ENCODE data around the gene HOXA2.

HOXA2 gene

DNA sequence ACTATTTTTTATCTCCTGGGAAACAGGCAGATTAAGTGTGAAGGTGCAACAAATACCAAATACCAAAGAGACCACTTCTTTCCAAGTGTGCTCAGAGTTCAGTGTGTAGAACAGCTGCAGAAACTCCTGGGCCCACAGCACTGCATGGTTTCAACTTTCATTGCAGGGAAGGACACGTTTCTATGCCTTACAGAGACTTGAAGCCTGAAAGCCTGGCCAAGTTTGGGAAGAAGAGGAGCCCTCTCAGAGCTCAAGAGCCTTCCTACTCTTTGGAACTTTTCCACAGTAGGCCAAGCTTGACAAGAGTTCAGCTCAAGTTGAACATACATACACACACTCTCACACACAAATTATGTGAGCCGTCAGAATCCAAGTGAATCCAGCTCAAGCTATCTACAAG lies 25.6 kb upstream of the HOXA2 start:
- no peak overlapping the region for H3K4me3 ChIP-seq (ENCODE audit: low read depth, low read length)
- TF ChIP-seq POLR2A (IDR thresholded peaks at IDR 0.05; ENCODE audit: extremely low read depth, insufficient read length) (no peak), MAX (IDR thresholded peaks at IDR 0.05; ENCODE audit: low read depth, low read length) (no peak), CTCF (IDR thresholded peaks at IDR 0.05; ENCODE audit: low read depth, low read length) (no peak), MYC (IDR thresholded peaks at IDR 0.05; ENCODE audit: low read depth, low read length) (no peak)
- no peak for DNase-seq (ENCODE audit: low read depth)

- no peak for DNase-seq (ENCODE audit: low read depth)
- TF ChIP-seq MAX (IDR thresholded peaks at IDR 0.05; ENCODE audit: low read depth, low read length) (no peak), MYC (IDR thresholded peaks at IDR 0.05; ENCODE audit: low read depth, low read length) (no peak), POLR2A (IDR thresholded peaks at IDR 0.05; ENCODE audit: extremely low read depth, insufficient read length) (no peak), CTCF (IDR thresholded peaks at IDR 0.05; ENCODE audit: low read depth, low read length) (no peak)
- H3K4me3 ChIP-seq (ENCODE audit: low read depth, low read length) = no peak overlapping the region
Measured at GRCh38 chr7:27126596-27127327, 24.3 kb upstream of the HOXA2 start.

DNA sequence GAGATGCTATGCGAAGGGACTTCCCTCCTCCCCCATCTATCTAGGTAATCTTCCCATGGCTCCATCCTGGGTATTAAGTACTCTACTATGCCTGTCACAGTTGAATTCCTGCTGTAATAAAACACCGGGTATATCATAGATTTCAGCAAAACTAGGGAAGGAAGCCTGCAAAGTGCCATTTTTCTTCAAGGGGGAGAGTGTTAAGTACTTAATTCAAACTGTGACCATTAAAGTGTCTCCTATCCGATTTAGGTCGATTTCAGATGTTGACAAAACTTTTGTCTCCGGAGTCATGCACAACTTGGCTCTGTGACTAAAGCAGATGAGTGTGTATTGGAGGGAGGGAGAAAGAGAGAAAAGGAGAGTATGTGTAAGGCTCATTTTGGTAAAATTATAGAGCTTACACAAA lies 23.5 kb upstream of the HOXA2 start:
- TF ChIP-seq POLR2A (IDR thresholded peaks at IDR 0.05; ENCODE audit: extremely low read depth, insufficient read length) = no peak
- TF ChIP-seq MYC (IDR thresholded peaks at IDR 0.05; ENCODE audit: low read depth, low read length) = no peak
- TF ChIP-seq MAX (IDR thresholded peaks at IDR 0.05; ENCODE audit: low read depth, low read length) = no peak
- no peak for TF ChIP-seq CTCF (IDR thresholded peaks at IDR 0.05; ENCODE audit: low read depth, low read length)
- no peak overlapping the region for H3K4me3 ChIP-seq (ENCODE audit: low read depth, low read length)
- DNase-seq (ENCODE audit: low read depth) = no peak

DNA sequence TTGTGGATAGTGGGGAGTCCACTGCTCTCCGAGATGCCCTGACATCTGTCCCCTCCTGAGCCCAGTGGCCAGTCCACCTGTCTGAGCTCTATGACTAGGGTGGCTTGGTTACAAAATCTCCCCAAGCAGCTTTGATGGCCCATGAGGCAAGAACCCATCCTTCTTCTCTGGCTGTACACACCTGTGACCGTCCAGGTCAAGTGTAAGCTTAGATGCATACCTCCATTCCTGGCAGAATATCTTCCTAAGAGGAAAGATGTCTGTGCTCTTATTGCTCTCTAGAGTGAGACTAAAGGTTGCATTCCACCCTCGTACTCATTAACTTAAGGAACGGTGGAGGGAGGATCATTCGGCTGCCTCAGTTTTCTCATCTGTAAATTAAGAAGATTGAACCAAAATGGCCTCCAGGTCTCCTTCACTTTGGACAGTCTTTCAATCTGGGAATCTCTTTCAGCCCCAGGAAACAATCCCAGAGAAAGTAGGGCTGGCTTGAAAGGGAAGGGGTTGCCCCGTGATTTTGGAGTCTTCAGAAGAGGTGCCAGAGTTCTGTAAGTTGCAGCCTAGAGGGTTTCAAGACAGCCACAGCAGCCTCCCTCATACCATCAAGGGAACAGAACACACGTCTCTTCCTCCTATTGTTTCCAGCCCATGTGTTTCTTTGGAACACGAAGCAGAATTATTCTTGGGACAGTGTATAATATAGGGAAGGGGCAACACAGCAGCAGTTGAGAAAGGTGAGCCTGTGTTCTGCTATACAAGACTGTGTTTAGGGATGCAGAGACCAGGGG lies 22.6 kb upstream of the HOXA2 start:
- TF ChIP-seq MAX (IDR thresholded peaks at IDR 0.05; ENCODE audit: low read depth, low read length) = no peak
- no peak for TF ChIP-seq POLR2A (IDR thresholded peaks at IDR 0.05; ENCODE audit: extremely low read depth, insufficient read length)
- no peak for TF ChIP-seq MYC (IDR thresholded peaks at IDR 0.05; ENCODE audit: low read depth, low read length)
- no peak for TF ChIP-seq CTCF (IDR thresholded peaks at IDR 0.05; ENCODE audit: low read depth, low read length)
- DNase-seq (ENCODE audit: low read depth) = no peak
- H3K4me3 ChIP-seq (ENCODE audit: low read depth, low read length) = no peak overlapping the region

GRCh38 chr7:27124096-27124901 lies 21.8 kb upstream of the HOXA2 start:
- DNase-seq (ENCODE audit: low read depth) = no peak
- H3K4me3 ChIP-seq (ENCODE audit: low read depth, low read length) = no peak overlapping the region

More at GRCh38 chr7:27124096-27124901, 21.8 kb upstream of the HOXA2 start:
- TF ChIP-seq CTCF (IDR thresholded peaks at IDR 0.05; ENCODE audit: low read depth, low read length) (no peak), POLR2A (IDR thresholded peaks at IDR 0.05; ENCODE audit: extremely low read depth, insufficient read length) (no peak), MAX (IDR thresholded peaks at IDR 0.05; ENCODE audit: low read depth, low read length) (no peak), MYC (IDR thresholded peaks at IDR 0.05; ENCODE audit: low read depth, low read length) (no peak)
